GM21515 (cell line): Measurements from ENCODE around the gene CCDC122.
"Not testable (repeated sequence)": the region's sequence is repeated elsewhere in the genome, so short reads cannot be mapped to it uniquely, and the experiment has no call there.

Source experiments
- ATAC-seq: cut with Tn5 transposase; IDR thresholded peaks from one replicate; pipeline ENCODE4 v1.9.1; 2021; ENCODE audit not compliant: unreplicated experiment

Gene CCDC122

DNA sequence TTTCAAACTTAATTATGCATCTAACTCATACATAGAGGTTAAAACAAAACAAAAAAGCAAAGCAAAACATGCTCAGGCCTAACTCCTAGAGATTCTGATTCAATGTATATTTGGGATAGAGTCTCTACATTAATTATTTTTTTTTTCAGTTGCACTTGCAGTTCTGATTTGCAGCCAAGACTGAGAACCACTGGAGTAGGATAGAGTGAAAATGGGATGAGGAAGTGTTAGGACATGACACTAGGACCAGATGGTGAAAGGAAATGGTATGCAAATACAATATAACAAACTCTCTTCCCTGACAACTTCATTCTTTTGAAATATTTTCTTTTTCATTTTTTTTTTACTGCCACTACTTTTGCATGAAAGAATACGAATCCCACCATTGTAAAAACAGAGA, 1.8 kb downstream of the CCDC122 start:
- ATAC-seq: no peak

DNA sequence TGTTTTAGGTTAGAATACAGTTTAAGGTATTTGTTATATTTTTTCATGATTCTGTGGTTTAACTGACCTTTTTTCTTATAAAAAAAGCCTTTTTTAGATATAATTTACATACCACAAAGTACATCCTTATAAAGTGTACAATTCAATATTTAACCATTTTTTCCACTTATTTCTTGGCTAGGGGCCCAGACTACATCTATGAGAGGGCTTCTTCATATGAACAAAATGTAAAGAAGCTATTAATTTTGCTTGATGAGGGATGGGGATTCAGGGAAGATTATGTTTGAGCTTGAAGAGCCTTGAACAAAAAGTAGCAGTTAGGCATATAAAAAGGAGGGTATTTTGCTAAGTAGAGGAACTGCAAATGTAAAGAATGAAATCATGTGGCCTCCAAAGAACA, 2.2 kb downstream of the CCDC122 start:
- ATAC-seq: no peak

DNA sequence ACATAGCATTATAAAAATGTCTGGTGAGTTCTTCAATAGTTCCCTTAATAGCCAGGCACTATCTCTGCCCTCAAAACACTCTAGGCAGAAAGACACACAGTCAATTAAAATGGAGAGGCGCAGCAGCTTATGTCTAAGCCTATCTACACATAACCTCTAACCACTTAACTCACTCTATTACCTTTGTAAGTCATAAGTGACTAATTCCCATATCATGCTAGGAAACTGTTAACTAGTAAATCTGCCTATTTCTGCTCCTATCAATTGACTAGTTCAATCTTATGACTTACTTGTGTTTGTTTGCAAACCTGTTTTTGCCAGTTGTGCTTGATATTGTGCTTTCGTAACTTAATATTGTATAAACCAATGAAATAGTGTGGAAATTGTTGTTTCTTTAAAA, 3.2 kb downstream of the CCDC122 start:
- ATAC-seq: no peak

DNA sequence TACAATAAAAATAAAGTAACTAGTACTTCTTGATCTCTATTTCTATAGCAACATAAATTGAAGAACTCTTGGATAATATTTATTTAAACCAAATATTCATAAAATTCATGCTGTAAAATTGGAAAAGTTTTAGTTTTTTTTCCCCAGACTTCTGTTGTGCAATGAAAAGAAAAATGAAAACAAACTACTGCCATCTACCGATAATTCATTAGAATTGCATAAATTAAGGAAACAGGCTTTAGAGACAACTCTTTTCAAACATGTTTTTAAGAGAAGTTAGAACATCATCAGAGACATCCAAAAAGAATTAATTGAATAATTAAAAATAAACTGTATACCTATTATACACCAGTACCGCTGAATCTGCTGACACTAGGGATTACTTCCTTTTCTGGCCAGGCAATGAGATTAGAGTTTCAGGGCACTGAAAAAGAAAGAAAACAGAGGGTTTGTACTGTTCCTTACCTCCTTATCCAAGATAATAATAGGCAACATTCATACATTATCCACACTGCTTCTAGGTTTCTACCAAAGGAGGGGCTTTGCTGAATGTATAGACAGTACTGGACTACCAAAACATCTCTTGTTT, 4.9 kb downstream of the CCDC122 start:
- no peak for ATAC-seq

DNA sequence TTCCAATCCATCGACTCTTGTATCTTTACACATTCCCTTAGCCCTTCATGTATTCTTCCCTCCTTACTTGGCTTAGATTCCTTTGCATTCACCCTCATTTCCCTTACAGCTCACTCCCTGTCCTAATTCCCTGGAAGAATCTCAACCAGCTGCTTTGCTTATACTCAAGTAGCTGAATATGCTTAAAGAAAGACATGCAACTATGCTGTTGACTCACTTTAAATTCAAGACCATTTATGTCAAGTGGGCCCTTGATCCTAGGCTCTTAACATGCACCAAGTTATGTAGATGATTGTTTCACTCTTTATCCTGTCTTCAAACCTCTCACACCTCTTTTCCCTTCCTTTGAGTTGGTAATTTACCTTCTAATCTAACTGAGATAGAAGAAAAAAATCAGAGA, 7.4 kb downstream of the CCDC122 start:
- ATAC-seq: no peak

DNA sequence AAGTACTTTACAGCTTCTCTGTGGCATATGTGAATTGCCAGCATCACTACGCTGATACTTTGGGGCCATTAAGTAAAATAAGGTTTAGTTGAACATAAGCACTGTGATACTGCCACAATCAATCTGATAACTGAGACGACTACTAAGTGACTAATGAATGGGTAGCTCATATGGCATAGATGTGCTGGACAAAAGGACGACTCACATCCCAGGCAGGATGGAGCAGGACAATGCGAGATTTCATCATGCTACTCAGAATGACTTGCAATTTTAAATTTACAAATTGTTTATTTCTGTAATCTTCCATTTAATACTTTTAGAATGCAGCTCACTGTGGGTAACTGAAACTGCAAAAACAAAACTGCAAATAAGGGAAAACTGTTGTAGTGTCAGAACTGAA, 13.6 kb downstream of the CCDC122 start:
- ATAC-seq: no peak

DNA sequence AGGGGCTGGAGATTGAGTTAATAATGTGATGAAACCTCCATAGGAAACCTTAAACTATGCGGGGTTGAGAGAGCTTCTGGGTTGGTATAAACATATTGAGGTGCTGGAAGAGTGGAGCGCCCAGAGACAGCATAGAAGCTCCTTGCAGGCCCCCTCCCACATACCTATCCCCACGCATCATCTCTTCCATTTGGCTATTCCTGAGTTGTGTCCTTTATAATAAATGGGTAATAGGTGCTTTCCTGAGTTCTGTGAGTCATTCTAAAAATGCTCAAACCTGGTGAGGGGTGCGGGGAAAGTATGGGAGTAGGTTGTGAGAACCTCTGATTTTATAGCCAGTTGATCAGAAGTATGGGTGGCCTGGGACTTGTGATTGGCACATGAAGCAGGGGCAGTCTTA, 14.6 kb downstream of the CCDC122 start:
- no peak for ATAC-seq

DNA sequence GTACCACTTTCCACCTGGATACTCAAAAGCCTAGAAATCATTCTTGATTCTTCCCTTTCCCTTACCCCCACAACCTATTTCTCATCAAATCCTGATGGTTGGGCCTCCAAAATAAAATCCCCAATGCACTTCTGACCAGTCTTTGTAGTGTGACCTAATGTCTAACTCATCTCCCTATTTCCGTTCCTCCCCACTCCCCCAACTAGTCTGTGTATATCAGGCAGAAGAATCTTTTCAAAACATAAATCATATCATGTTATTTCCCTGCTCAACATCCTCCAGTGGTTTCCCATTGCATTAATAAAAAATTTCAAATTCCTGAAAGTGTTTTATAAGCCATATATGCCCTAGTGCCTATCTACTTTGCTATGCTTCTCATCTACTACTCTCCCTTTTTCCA, 17.7 kb downstream of the CCDC122 start:
- ATAC-seq: no peak

DNA sequence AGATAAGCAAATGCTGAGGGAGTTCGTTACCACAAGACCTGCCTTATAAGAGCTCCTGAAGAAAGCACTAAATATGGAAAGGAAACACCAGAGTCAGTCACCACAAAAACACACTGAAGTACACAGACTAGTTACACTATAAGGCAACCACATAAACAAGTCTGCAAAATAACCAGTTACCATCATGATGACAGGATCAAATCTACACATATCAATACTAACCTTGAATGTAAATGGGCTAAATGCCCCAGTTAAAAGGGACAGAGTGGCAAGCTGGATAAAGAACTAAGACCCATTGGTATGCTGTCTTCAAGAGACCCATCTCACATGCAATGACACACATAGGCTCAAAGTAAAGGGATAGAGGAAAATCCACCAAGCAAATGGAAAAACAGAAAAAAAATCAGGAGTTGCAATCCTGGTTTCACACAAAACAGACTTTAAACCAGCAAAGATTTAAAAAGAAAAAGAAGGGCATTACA, 26.6 kb downstream of the CCDC122 start:
- ATAC-seq: no peak

DNA sequence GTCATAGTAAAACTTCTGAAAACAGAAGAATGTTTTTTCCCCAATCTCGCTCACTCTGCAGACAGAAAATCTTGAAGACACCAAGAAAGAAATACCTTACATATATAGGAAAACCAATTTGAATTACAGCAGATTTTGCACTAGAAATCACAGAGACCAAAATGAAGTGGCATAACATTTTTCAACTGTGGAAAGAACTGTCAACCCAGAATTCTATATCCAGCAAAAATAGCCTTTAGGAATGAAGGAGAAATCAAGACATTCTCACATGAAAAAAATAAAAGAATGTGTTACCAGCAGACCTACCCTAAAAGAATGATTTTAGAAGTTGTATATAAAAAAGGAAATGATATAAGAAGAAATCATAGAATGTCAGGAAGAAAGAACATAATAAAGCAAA, 28.7 kb downstream of the CCDC122 start:
- no peak for ATAC-seq

DNA sequence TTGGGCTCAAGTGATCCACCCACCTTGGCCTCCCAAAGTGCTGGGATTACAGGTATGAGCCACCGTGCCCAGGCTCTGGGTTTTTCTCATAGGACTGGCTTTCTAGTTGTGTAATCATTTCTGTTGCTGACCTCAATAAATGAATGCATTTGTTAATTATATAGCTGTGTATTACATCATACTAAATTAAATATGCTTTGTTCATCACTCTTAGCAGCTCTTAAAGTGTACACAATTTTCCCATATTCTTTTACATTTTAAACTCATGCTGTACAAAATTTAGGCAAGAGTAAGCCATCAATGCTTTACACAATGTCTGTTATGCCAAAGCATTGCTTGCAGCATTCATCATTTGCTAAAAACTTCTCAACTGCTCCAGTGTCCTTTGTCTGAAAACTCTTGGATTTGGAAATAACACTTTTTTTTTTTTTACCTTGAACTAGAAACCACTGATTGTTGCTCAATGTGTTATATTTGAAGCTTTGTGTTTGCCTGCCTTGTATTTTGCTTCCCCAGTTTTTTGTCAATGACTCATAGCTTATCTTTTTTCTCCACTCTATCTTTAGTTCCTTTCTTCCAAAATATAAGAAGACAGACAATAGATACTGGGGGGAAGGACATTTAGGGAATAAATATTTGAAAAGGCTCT, 31.4 kb downstream of the CCDC122 start:
- no peak for ATAC-seq

DNA sequence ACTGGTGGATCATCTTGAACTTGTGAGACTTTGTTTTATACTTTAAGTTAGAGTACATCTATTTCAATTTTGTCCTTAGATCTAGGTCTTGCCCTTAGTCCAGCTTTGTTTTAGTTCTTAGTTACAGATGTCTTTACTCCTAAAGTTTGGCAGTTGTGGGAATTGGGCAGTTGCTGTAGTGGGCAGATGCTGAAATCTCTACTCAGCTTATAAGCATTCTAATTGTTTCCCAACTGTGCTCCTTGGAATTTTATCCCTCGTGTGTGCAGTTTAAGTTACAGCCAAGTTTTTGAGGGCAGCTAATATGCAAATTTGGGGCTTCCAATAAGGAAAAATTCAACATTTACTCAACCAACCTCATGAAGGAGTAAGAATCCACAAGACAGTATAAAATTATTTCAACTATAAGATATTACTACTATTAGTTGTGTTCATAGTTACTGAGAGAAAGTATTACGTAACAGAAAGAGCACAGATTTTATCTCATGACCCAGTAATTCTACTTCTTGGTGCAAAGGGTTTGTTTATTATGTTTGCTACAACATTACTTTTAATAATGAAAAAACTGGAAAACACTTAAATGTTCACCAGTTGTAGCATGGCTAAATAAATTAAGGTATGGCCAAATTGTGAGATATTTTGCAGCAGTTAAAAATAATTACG, 32.9 kb downstream of the CCDC122 start:
- ATAC-seq: no peak

DNA sequence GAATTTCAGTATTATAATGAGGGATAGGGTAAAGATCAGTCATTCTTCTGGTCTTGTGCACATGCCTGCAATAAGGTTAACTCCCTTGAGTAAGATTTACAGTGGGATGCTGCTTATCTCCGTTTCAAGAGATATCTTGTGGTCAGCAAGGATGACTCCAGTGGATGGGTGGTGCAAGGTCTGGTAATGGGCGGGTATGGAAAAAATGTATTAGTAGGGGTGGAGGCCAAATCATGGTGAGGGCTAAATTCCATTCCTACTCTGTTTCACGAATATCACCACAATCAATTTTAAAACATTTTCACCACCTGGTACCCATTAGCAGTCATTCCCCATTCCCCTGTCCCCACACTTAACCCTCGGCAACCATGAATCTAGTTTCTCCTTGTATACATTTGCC, 40.6 kb downstream of the CCDC122 start:
- ATAC-seq: no peak

DNA sequence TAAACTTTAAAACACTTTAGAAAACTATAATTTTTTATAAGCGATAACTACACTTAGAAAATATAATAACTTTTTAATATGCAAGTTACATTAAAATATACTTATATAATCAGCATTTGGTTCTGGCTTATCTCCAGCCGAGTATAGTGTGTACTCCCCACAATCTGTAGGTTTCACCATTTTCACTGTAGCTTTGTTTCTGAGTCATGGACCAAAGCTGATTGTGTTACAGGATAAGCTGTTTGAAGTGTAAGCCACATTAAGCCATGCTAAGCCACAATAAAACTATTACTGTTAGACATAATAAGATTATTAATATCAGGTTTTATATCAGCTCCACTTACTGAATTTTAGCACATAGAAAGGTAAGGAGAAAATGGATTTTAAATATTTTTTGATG, 43.8 kb downstream of the CCDC122 start:
- no peak for ATAC-seq

DNA sequence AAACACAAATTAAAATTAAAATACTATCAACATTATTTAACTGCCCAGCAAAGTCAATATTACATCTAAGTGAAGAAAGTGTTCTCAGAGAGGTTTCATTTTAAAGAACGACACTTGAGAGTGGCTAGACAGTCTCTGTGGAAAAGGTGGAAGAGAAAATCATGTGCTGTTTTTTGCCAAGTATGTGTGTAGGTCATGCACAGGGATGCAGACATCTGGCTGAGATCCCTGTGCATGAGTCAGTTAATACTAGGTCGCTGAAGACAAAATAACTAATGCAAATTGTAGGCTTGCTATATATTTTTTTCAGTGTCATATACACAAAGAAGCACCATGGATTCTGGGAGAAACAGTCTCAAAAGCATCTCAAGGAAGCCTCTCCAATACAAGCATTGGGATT, 48.5 kb downstream of the CCDC122 start:
- ATAC-seq: no peak

DNA sequence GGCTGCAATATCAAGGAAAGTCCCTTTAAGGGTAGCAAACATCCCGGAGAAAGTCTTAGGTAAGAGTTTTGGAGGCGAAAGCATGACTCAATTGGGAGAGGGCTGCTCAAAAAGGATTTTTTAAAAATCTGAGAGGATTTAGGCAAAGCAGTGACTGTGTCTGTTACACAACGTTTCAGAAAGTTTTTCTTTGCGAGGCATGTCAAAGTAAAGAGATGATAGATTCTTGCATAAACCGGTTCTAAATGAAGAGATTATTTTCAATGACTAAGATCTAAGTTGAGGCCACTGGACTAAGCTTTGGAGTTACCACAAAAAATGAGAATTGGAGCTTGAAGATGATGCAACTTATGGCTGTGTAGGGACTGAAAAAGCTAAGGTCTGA, 49.1 kb downstream of the CCDC122 start:
- ATAC-seq: no peak

DNA sequence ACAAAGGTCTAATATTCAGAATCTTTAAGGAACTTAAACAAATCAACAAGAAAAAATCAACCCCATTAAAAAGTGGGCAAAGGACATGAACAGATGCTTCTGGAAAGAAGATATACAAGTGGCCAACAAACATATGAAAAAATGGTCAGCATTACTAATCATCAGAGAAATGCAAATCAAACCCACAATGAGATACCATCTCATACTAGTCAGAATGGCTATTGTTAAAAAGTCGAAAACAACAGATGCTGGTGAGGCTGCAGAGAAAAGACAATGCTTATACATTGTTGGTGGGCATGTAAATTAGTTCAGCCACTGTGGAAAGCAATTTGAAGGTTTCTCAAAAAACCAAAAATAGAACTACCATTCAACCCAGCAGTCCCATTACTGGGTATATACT, 54.9 kb downstream of the CCDC122 start:
- not testable (repeated sequence) for ATAC-seq

DNA sequence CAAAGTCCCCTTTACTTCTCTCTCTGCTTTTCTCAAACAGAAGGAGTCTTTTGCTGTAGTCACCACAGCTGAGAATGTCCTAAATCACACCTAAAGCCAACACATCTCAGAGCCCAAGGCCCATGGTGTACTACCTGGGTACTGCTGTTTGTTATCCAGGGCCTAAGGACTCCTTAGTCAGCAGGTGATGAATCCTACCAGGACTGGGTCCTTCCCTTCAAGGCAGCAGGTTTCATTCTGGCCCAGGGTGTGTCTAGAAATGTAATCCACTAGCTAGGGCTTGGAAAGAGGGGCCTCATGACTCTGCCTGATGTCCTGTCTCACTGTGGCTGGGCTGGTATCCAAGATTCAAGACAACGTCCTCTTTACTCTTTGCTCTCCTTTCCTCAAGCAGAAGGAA, 56.6 kb downstream of the CCDC122 start:
- ATAC-seq: no peak

DNA sequence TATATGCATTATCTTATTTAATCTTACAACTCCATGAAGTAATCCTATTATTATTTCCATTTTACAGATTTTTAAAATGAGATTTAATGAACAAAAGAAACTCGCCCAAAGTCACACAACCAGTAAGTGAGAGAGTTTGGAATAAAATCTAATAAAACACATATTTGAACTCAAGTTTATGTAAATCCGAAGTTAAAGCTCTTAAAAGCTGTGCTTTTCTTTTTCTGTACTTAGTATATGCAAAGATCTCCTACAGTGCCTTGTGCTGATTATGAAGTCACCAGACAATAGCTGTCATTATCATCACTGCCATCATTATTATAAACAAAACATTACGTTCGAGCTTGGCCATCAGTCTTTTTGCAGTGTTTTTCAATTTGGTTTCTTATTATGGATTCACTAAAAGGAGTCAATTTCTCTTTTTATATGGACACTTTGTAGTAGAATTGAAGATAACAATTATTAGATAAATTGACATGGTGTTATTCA, 63.1 kb downstream of the CCDC122 start:
- ATAC-seq: no peak

DNA sequence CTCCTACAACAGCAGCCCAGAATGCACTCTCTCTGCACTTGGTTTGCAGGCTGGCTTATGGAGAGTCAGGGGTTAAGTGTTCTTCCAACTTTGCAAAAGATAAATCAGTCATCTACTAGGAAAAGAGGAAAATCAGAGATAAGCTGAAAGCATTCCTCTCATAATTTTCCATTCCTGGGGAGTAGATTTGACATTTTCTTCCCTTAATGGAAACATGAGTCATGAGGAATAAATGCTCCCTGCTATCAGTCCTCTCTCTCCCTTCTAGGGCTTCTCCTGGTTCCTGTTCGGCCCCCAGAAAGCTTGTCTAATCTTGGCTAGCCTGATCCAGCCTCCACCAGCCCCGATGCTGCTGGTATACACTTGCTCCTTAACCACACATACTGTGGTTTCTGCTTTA, 64.3 kb downstream of the CCDC122 start:
- no peak for ATAC-seq

DNA sequence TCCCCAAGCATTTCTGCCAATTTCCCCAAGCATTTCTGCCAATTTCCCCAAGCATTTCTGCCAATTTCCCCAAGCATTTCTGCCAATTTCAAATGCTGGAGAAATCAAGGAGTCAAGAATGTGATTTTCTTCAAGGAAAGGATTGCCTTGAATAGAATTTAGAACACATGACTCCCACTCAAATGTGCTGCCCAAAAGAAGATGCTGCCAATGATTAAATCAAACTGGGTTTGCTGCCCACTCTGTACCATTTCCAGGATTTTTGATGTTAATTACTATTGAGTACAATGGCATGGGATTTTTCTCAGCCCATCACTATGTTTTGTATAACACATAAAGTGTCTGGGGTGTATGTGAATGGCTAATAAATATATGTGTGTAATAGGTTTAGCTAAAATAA, 70.9 kb downstream of the CCDC122 start:
- ATAC-seq: no peak

DNA sequence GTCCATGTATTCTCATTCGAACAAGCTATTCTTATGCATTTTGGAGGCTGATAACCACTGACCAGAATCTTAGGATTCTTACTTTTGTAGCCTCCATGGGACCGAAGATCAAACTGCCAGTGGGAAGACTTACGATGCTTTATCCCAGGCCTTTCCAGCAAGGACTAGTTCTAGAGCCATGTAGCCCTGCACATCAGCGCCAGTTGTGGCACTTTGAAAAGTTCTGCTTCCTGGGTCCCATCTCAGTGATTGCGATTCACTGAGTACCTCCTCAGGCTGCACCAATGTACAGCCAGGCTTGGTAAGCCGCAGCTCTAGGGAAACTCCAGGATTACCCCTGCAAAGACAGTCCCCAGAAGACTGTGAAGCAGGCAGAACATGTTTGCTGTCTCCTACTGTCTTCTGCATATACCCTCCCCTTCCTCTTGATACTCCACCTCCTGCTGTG, 73.8 kb downstream of the CCDC122 start:
- ATAC-seq: no peak
